ENCODE results near the gene MUC4.
"Not testable (repeated sequence)": the region's sequence is repeated elsewhere in the genome, so short reads cannot be mapped to it uniquely, and the experiment has no call there.

MUC4 gene

GRCh38 chr3:195746346-195746745, 65.4 kb downstream of the MUC4 start:
- DNase-seq (ENCODE audit: low spot score): no peak
- TF ChIP-seq CTCF (IDR thresholded peaks at IDR 0.05): no peak
- no peak overlapping the region for H3K27ac ChIP-seq
- no peak overlapping the region for H3K4me3 ChIP-seq

DNA sequence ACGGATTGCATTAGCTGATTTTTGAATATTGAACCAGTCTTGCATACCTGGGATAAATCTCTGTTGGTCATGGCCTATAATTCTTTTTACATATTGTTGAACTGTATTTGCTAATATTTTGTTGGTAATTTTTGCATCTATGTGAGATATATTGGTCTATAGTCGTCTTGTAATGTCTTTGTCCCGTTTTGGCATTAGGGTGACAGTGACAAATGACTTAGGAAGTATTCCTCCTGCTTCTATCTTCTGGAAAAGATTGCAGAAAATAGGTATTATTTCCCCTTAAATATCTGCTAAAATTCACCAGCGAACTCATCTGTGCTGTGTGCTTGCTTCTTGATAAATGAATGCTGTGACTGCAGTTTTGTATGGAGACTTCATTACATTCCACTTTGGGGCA, 67.3 kb downstream of the MUC4 start:
- H3K4me3 ChIP-seq: no peak overlapping the region
- DNase-seq (ENCODE audit: low spot score): no peak
- H3K27ac ChIP-seq: no peak overlapping the region
- TF ChIP-seq CTCF (IDR thresholded peaks at IDR 0.05): no peak

DNA sequence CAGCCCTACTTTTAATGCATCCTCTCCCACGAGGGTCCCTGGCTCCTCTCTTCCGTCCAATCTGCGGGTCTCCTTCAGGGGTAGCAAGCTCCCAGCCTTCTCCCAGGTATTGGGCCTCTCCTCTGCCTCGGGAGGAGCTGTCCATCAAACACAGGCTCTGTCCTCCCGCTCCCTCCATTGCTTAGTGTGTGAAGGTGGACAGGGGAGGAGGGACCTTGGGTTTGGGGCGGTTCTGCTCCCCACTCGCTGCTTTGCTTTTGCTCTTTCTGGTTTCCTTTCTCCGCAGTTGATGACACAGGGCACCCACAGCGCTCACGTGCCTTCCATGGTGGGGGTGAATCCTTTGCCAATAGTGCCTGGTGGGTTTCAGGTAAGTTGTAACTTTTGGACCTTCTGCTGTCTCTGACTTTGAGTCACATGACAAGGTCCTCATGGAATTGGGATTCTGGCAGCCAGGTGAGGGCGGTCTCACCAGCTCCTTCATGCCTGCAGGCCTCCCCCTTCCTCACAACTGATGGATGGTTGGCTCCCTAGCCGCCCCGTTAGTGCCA, 72.1 kb downstream of the MUC4 start:
- DNase-seq (ENCODE audit: low spot score): no peak
- TF ChIP-seq CTCF (IDR thresholded peaks at IDR 0.05): no peak
- H3K27ac ChIP-seq: no peak overlapping the region
- no peak overlapping the region for H3K4me3 ChIP-seq

GRCh38 chr3:195738274-195739044, 73.3 kb downstream of the MUC4 start:
- TF ChIP-seq CTCF (IDR thresholded peaks at IDR 0.05): no peak
- Histone ChIP-seq H3K27ac (no peak overlapping the region), H3K4me3 (no peak overlapping the region)
- no peak for DNase-seq (ENCODE audit: low spot score)

GRCh38 chr3:195737782-195738181, 73.9 kb downstream of the MUC4 start:
- DNase-seq (ENCODE audit: low spot score); H3K4me3 ChIP-seq; H3K27ac ChIP-seq: not testable (repeated sequence)

GRCh38 chr3:195736866-195737490, 74.8 kb downstream of the MUC4 start:
- no peak for DNase-seq (ENCODE audit: low spot score)
- Histone ChIP-seq H3K27ac (no peak overlapping the region), H3K4me3 (no peak overlapping the region)
- no peak for TF ChIP-seq CTCF (IDR thresholded peaks at IDR 0.05)

- no peak for DNase-seq (ENCODE audit: low spot score)
- TF ChIP-seq CTCF (IDR thresholded peaks at IDR 0.05): no peak
- no peak overlapping the region for H3K4me3 ChIP-seq
- no peak overlapping the region for H3K27ac ChIP-seq
Observed at GRCh38 chr3:195735036-195735695, 76.6 kb downstream of the MUC4 start.

All from coronary artery (tissue), 2 donors.